HG03460 (cell line): ENCODE measurements around the gene RASGRF2.

Experiments
- ATAC-seq: cut with Tn5 transposase; IDR thresholded peaks from one replicate; pipeline ENCODE4 v1.9.1; 2021; ENCODE audit not compliant: unreplicated experiment

The RASGRF2 gene

GRCh38 chr5:80955082-80955590 lies 5.0 kb upstream of the RASGRF2 start:
- ATAC-seq: no peak

- ATAC-seq: no peak
Measured at GRCh38 chr5:80956272-80956671, 3.9 kb upstream of the RASGRF2 start.

- no peak for ATAC-seq
Measured at GRCh38 chr5:80957031-80957761, 3.0 kb upstream of the RASGRF2 start.

- ATAC-seq: no peak
Measured at GRCh38 chr5:80958616-80959015, 1.5 kb upstream of the RASGRF2 start.

- ATAC-seq: no peak
Measured at GRCh38 chr5:80959138-80959537, 1.0 kb upstream of the RASGRF2 start.

GRCh38 chr5:80960531-80961375 lies 590 bp downstream of the RASGRF2 start:
- ATAC-seq: no peak

GRCh38 chr5:80961376-80962281 lies 1.5 kb downstream of the RASGRF2 start:
- no peak for ATAC-seq

GRCh38 chr5:80962630-80963520 lies 2.7 kb downstream of the RASGRF2 start:
- ATAC-seq: no peak

- no peak for ATAC-seq
Measured at GRCh38 chr5:80963521-80963895, 3.3 kb downstream of the RASGRF2 start.

GRCh38 chr5:80963966-80964481 lies 3.9 kb downstream of the RASGRF2 start:
- no peak for ATAC-seq

- ATAC-seq: no peak
Measured at GRCh38 chr5:80964491-80964890, 4.3 kb downstream of the RASGRF2 start.

- no peak for ATAC-seq
Measured at GRCh38 chr5:80964919-80965318, 4.8 kb downstream of the RASGRF2 start.

GRCh38 chr5:80967500-80968181 lies 7.5 kb downstream of the RASGRF2 start:
- no peak for ATAC-seq

GRCh38 chr5:80973027-80973426 lies 12.9 kb downstream of the RASGRF2 start:
- no peak for ATAC-seq

GRCh38 chr5:80975065-80975464 lies 14.9 kb downstream of the RASGRF2 start:
- ATAC-seq: no peak

- no peak for ATAC-seq
Measured at GRCh38 chr5:80976985-80977384, 16.8 kb downstream of the RASGRF2 start.

GRCh38 chr5:80977764-80978163 lies 17.6 kb downstream of the RASGRF2 start:
- no peak for ATAC-seq

GRCh38 chr5:80978772-80979317 lies 18.7 kb downstream of the RASGRF2 start:
- no peak for ATAC-seq

- no peak for ATAC-seq
Measured at GRCh38 chr5:80982093-80982492, 21.9 kb downstream of the RASGRF2 start.
